HL-60 (cell line): ENCODE results near the gene SERPINA6.

Experiments
- DNase-seq, 2 experiments: peaks; one replicate each; pipeline ENCODE4 v3.0.0-alpha.2; 2010 to 2020; ENCODE audit warnings: low read depth in 1 of 2, low spot score in 1 of 2
- H3K27ac ChIP-seq: fragments of 250-450 bp; sonication (Bioruptor Pico); replicated peaks from 2 replicates; pipeline ENCODE4 v1.5.1; 2020; ENCODE audit warnings: mild to moderate bottlenecking, moderate library complexity
- H3K27me3 ChIP-seq: fragments of 250-450 bp; sonication (Bioruptor Pico); 2 replicates; pipeline ENCODE4 v1.5.1; 2021; ENCODE audit warnings: mild to moderate bottlenecking, moderate library complexity; ENCODE audit not compliant: insufficient read depth, poor library complexity, severe bottlenecking
- H3K4me3 ChIP-seq: replicated peaks from 2 replicates; pipeline ENCODE4 v1.5.1; 2011; ENCODE audit warnings: mild to moderate bottlenecking, control low read depth, low read length; ENCODE audit not compliant: insufficient read depth
- CTCF ChIP-seq: IDR thresholded peaks from one replicate; pipeline ENCODE4 v1.5.1; 2011; ENCODE audit warnings: low read length, control low read depth, inconsistent platforms; ENCODE audit not compliant: insufficient read depth
- GABPA ChIP-seq: IDR thresholded peaks from 2 replicates; pipeline ENCODE4 v1.6.1; 2012; ENCODE audit warnings: low read depth
- POLR2AphosphoS5 ChIP-seq: IDR thresholded peaks from 2 replicates; pipeline ENCODE4 v1.6.1; 2012; ENCODE audit warnings: low read depth
- REST ChIP-seq: IDR thresholded peaks from 2 replicates; pipeline ENCODE4 v1.6.1; 2012; ENCODE audit warnings: low read depth; ENCODE audit not compliant: insufficient replicate concordance
- SPI1 ChIP-seq: IDR thresholded peaks from 2 replicates; pipeline ENCODE4 v1.6.1; 2012; ENCODE audit warnings: low read depth, mild to moderate bottlenecking, borderline replicate concordance

SERPINA6 gene

GRCh38 chr14:94365624-94366023, 42.5 kb upstream of the SERPINA6 start:
- H3K27ac ChIP-seq = no peak overlapping the region
- no peak overlapping the region for H3K4me3 ChIP-seq
- no peak for DNase-seq
- no peaks in the 10 kb centered on the region for H3K27me3 ChIP-seq
- TF ChIP-seq REST = no peak
- TF ChIP-seq CTCF = no peak
- TF ChIP-seq POLR2AphosphoS5 = no peak
- TF ChIP-seq SPI1 = no peak
- no peak for TF ChIP-seq GABPA

- Histone ChIP-seq H3K27ac (no peak overlapping the region), H3K27me3 (no peaks in the 10 kb centered on the region), H3K4me3 (no peak overlapping the region)
- no peak for DNase-seq
- TF ChIP-seq SPI1 (no peak), POLR2AphosphoS5 (no peak), GABPA (no peak), REST (no peak), CTCF (no peak)
These were observed 41.8 kb upstream of the SERPINA6 start for GRCh38 chr14:94364964-94365363.

- Histone ChIP-seq H3K27me3 (no peaks in the 10 kb centered on the region), H3K4me3 (no peak overlapping the region), H3K27ac (no peak overlapping the region)
- no peak for DNase-seq
- no peak for TF ChIP-seq SPI1
- TF ChIP-seq GABPA = no peak
These were observed 40.9 kb upstream of the SERPINA6 start for GRCh38 chr14:94364037-94364436.

- H3K27ac ChIP-seq = no peak overlapping the region
- DNase-seq = no peak
These were observed 40.1 kb upstream of the SERPINA6 start for GRCh38 chr14:94363151-94363624.

More at GRCh38 chr14:94363151-94363624, 40.1 kb upstream of the SERPINA6 start:
- TF ChIP-seq GABPA (no peak), POLR2AphosphoS5 (no peak), SPI1 (no peak), CTCF (no peak), REST (no peak)
- Histone ChIP-seq H3K27me3 (no peaks in the 10 kb centered on the region), H3K4me3 (no peak overlapping the region)
